SK-N-SH (cell line): ENCODE measurements around the gene PHTF1. TPM values are rescaled to one million over a fixed set of nuclear protein-coding genes. Genes with fewer than 3 reads are reported as not detected.

ENCODE experiments used
- CTCF ChIA-PET: fragments of 300-600, 350-600 bp; formaldehyde crosslinking; extraction: SDS; loops from one replicate; lab custom pipeline; 2021; lab: Yijun Ruan, JAX
- POLR2A ChIA-PET: fragments of 350-600 bp; sonication (Branson Sonifier 250); formaldehyde crosslinking; extraction: SDS; loops from one replicate; lab custom pipeline; 2020; ENCODE audit warnings: antibody characterized with exemption, inconsistent platforms; lab: Yijun Ruan, JAX
- DNase-seq: peaks from one replicate; pipeline ENCODE4 v3.0.0; 2012
- H2AFZ ChIP-seq: fragments of 200-600 bp; sonication (generic); 2 replicates; pipeline ENCODE4 v1.8.1; 2016; ENCODE audit warnings: antibody characterized with exemption, mild to moderate bottlenecking, low read depth
- H3F3A ChIP-seq: fragments of 200-600 bp; sonication (generic); replicated peaks from 2 replicates; pipeline ENCODE3; 2016; ENCODE audit warnings: antibody characterized with exemption, mild to moderate bottlenecking; ENCODE audit not compliant: insufficient read depth
- H3K27ac ChIP-seq, 2 experiments: fragments of 200-500 bp in 1 of 2; fragments of 200-600 bp in 1 of 2; sonication (Bioruptor generic) in 1 of 2; sonication (generic), shearing (Covaris generic) in 1 of 2; 2 replicates each; pipeline versions ENCODE4 v1.5.1 to v1.6.1; 2014 to 2016; ENCODE audit warnings: low read depth in 2 of 2, inconsistent platforms in 1 of 2, low read length in 1 of 2, mild to moderate bottlenecking in 1 of 2, mixed read lengths in 1 of 2
- H3K27me3 ChIP-seq: fragments of 200-600 bp; sonication (generic), shearing (Covaris generic); 2 replicates; pipeline ENCODE4 v1.6.1; 2016; ENCODE audit warnings: mixed run types; ENCODE audit not compliant: insufficient read depth
- H3K36me3 ChIP-seq, 2 experiments: fragments of 200-500 bp in 1 of 2; fragments of 200-600 bp in 1 of 2; sonication (Bioruptor generic) in 1 of 2; sonication (generic) in 1 of 2; replicated peaks in 1 of 2; 2 replicates each; pipeline versions ENCODE3 to v1.5.1; 2014 to 2016; ENCODE audit warnings: low read length in 1 of 2, mild to moderate bottlenecking in 1 of 2; ENCODE audit not compliant: insufficient read depth in 2 of 2, control insufficient read depth in 1 of 2
- H3K4me1 ChIP-seq, 2 experiments: fragments of 200-500 bp in 1 of 2; fragments of 200-600 bp in 1 of 2; sonication (Bioruptor generic) in 1 of 2; sonication (generic), shearing (Covaris generic) in 1 of 2; 2 replicates each; pipeline versions ENCODE4 v1.5.1 to v1.6.1; 2014 to 2016; ENCODE audit warnings: low read depth in 1 of 2, low read length in 1 of 2, mixed run types in 1 of 2; ENCODE audit not compliant: insufficient read depth in 2 of 2, control insufficient read depth in 1 of 2
- H3K4me2 ChIP-seq: fragments of 200-600 bp; sonication (generic), shearing (Covaris generic); 2 replicates; pipeline ENCODE4 v1.6.1; 2017; ENCODE audit warnings: mixed run types
- H3K4me3 ChIP-seq, 2 experiments: fragments of 200-500 bp in 1 of 2; fragments of 200-600 bp in 1 of 2; sonication (Bioruptor generic) in 1 of 2; sonication (generic), shearing (Covaris generic) in 1 of 2; 2 replicates each; pipeline versions ENCODE4 v1.5.1 to v1.8.1; 2014 to 2016; ENCODE audit warnings: low read depth in 2 of 2, inconsistent platforms in 1 of 2, low read length in 1 of 2, mild to moderate bottlenecking in 1 of 2, mixed read lengths in 1 of 2, moderate library complexity in 1 of 2
- H3K79me2 ChIP-seq: fragments of 200-600 bp; sonication (generic); 2 replicates; pipeline ENCODE4 v1.8.1; 2017; ENCODE audit warnings: mild to moderate bottlenecking; ENCODE audit not compliant: insufficient read depth
- H3K9ac ChIP-seq: fragments of 200-600 bp; sonication (generic); 2 replicates; pipeline ENCODE4 v1.6.1; 2017; ENCODE audit warnings: mixed run types
- H3K9me2 ChIP-seq: fragments of 200-600 bp; sonication (generic); 2 replicates; pipeline ENCODE4 v1.6.1; 2017; ENCODE audit warnings: mixed run types
- H3K9me3 ChIP-seq: fragments of 200-600 bp; sonication (generic); 2 replicates; pipeline ENCODE4 v1.6.1; 2017; ENCODE audit warnings: mixed run types, mild to moderate bottlenecking, moderate library complexity
- H4K20me1 ChIP-seq: fragments of 200-600 bp; sonication (generic); 2 replicates; pipeline ENCODE4 v1.6.1; 2017; ENCODE audit warnings: mild to moderate bottlenecking, mixed run types; ENCODE audit not compliant: insufficient read depth
- EP300 ChIP-seq, 2 experiments: IDR thresholded peaks; 2 replicates each; pipeline versions ENCODE4 v1.4.0 to v1.6.1; 2012; ENCODE audit warnings: borderline replicate concordance in 1 of 2, low read depth in 1 of 2, low read length in 1 of 2
- FOXM1 ChIP-seq: IDR thresholded peaks from 2 replicates; pipeline ENCODE4 v1.4.0; 2012; ENCODE audit warnings: low read depth, mild to moderate bottlenecking
- MEF2A ChIP-seq: IDR thresholded peaks from 2 replicates; pipeline ENCODE4 v1.4.0; 2012; ENCODE audit warnings: low read depth, borderline replicate concordance
- MXI1 ChIP-seq: IDR thresholded peaks from 2 replicates; pipeline ENCODE4 v1.6.1; 2012; ENCODE audit warnings: mild to moderate bottlenecking, low read depth, low read length, improper control_type of control experiment
- NFIC ChIP-seq: IDR thresholded peaks from 2 replicates; pipeline ENCODE4 v1.4.0; 2012; ENCODE audit warnings: borderline replicate concordance
- NRF1 ChIP-seq: IDR thresholded peaks from 2 replicates; pipeline ENCODE4 v1.6.1; 2012; ENCODE audit warnings: low read depth, mild to moderate bottlenecking, low read length
- RXRA ChIP-seq: IDR thresholded peaks from 2 replicates; pipeline ENCODE4 v1.4.0; 2012; ENCODE audit warnings: low read depth, mild to moderate bottlenecking, borderline replicate concordance
- SMC3 ChIP-seq: IDR thresholded peaks from 2 replicates; pipeline ENCODE4 v1.6.1; 2012; ENCODE audit warnings: low read depth, low read length, improper control_type of control experiment
- TCF12 ChIP-seq: IDR thresholded peaks from 2 replicates; pipeline ENCODE4 v1.4.0; 2012
- TEAD4 ChIP-seq: IDR thresholded peaks from 2 replicates; pipeline ENCODE4 v1.4.0; 2012; ENCODE audit warnings: mild to moderate bottlenecking, borderline replicate concordance; ENCODE audit not compliant: insufficient read depth
- WGBS: methylation state at CpG from one replicate; pipeline ENCODE4 v1.1.6; 2017; ENCODE audit warnings: low lambda C conversion rate; 5-methylcytosine and 5-hydroxymethylcytosine counted together
- polyA plus RNA-seq, 3 experiments: library from polyadenylated mRNA; depleted of rRNA; stranded (reverse); fragments of >200 nt; gene quantifications; 2 replicates each; pipeline ENCODE4 v1.2.3, GENCODE V29; 2012
- TF ChIP-seq, protein P1 (sequence below): IDR thresholded peaks from 2 replicates; pipeline ENCODE4; 2012
- TF ChIP-seq, protein P2 (sequence below): fragments of 150-350 bp; IDR thresholded peaks from 2 replicates; pipeline ENCODE4 v1.6.1; 2016; ENCODE audit warnings: mild to moderate bottlenecking, low read depth, low read length
- TF ChIP-seq, protein P3 (sequence below): fragments of 200-600 bp; sonication (generic); IDR thresholded peaks from 2 replicates; pipeline ENCODE4 v1.6.1; 2017; ENCODE audit warnings: antibody characterized with exemption, mild to moderate bottlenecking, moderate library complexity

PHTF1 gene
- polyA plus RNA-seq, 1 of the 3 experiments (the other 2 are of a cell fraction): 10.8 TPM

DNA sequence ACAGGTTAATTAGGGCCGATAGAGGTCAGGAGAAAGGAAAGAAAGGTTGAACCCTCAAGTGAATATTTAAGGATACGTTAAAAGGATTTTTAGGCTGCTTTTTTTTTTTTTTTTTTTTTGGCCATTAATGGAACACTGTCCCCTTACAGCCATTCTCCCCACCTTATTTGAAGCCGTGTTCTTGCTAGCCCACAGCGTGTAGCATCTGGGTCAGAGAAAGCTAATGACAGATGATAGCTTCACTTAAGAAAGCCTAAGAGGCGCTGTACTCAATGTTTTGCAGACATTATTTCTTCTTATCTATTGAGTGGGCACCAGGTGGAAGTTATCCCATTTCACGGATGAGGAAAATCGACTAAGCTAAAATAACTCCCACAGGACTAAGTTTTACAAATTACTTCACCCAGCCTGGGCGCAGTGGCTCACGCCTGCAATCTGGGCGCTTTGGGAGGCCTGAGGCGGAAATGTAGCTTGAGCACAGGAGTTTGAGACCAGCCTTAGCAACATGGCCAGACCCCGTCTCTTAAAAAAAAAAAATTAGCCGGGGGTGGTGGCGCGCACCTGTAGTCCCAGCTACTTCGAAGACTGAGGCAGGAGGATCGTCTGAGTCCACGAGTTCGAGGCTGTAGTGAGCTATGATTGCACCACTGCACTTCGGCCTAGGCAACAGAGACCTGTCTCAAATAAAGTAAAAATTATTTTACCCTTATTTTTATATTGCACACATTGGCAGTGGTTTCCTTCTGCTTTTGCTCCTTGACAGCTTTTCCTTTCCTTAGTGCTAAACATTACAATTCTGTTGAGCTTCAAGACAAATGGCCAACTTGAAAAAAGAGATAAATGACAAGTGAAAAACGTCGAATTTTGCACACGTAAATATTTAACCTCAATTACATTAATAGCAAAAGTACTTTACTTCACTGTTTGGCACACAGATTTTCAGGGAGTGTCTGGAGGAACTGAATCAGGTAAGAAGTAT, 1.1 kb upstream of the PHTF1 start:
- POLR2A ChIA-PET: interaction anchor here (1.0 to 2.9 kb wide), 3 partner anchors 8 to 372 kb away, joined by 3 to 22 read pairs (median 4); partner anchors contain the start of gene RSBN1
- CTCF ChIA-PET: interaction anchor here (1.0 to 1.5 kb wide), 3 partner anchors 41 to 144 kb away, joined by 3 to 4 read pairs (median 3); partner anchors contain the start of genes AP4B1 and DCLRE1B
- Histone ChIP-seq H3K27ac (peak overlapping the region; percentile 95 to 98), H3F3A (peaks cover 29% of the 10 kb centered on the region), H3K4me2 (peak overlapping the region; percentile 89), H3K27me3 (no peaks in the 10 kb centered on the region), H3K9me2 (no peaks in the 10 kb centered on the region), H3K9ac (peak overlapping the region; percentile 88), H3K4me1 (peaks cover 9 to 11% of the 10 kb centered on the region in 2 experiments; a peak in 3 of 4 replicates), H3K36me3 (peaks cover 17 to 19% of the 10 kb centered on the region in 2 experiments), H3K4me3 (peak overlapping the region; percentile 86 to 89), H4K20me1 (no peaks in the 10 kb centered on the region), H3K79me2 (peaks cover 35% of the 10 kb centered on the region), H3K9me3 (no peaks in the 10 kb centered on the region), H2AFZ (peak overlapping the region; percentile 88)
- TF ChIP-seq SMC3: no peak
- TF ChIP-seq, protein P1, sequence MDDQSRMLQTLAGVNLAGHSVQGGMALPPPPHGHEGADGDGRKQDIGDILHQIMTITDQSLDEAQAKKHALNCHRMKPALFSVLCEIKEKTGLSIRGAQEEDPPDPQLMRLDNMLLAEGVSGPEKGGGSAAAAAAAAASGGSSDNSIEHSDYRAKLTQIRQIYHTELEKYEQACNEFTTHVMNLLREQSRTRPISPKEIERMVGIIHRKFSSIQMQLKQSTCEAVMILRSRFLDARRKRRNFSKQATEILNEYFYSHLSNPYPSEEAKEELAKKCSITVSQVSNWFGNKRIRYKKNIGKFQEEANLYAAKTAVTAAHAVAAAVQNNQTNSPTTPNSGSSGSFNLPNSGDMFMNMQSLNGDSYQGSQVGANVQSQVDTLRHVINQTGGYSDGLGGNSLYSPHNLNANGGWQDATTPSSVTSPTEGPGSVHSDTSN: no peak
- no peak for TF ChIP-seq TCF12
- TF ChIP-seq EP300 (IDR thresholded peaks at IDR 0.05; ENCODE audit: borderline replicate concordance in 1 of 2, low read depth in 1 of 2, low read length in 1 of 2): no peak
- TF ChIP-seq NFIC: no peak
- TF ChIP-seq MEF2A: no peak
- TF ChIP-seq, protein P2, sequence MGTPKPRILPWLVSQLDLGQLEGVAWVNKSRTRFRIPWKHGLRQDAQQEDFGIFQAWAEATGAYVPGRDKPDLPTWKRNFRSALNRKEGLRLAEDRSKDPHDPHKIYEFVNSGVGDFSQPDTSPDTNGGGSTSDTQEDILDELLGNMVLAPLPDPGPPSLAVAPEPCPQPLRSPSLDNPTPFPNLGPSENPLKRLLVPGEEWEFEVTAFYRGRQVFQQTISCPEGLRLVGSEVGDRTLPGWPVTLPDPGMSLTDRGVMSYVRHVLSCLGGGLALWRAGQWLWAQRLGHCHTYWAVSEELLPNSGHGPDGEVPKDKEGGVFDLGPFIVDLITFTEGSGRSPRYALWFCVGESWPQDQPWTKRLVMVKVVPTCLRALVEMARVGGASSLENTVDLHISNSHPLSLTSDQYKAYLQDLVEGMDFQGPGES: no peak
- no peak for TF ChIP-seq TEAD4
- TF ChIP-seq, protein P3, sequence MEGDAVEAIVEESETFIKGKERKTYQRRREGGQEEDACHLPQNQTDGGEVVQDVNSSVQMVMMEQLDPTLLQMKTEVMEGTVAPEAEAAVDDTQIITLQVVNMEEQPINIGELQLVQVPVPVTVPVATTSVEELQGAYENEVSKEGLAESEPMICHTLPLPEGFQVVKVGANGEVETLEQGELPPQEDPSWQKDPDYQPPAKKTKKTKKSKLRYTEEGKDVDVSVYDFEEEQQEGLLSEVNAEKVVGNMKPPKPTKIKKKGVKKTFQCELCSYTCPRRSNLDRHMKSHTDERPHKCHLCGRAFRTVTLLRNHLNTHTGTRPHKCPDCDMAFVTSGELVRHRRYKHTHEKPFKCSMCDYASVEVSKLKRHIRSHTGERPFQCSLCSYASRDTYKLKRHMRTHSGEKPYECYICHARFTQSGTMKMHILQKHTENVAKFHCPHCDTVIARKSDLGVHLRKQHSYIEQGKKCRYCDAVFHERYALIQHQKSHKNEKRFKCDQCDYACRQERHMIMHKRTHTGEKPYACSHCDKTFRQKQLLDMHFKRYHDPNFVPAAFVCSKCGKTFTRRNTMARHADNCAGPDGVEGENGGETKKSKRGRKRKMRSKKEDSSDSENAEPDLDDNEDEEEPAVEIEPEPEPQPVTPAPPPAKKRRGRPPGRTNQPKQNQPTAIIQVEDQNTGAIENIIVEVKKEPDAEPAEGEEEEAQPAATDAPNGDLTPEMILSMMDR: no peak
- TF ChIP-seq FOXM1: no peak
- TF ChIP-seq NRF1: no peak
- no peak for TF ChIP-seq RXRA
- no peak for TF ChIP-seq MXI1
- DNase-seq: no peak
- WGBS: 86% methylated on average over 23 of the region's 23 CpGs
